Measurements from ENCODE around the gene IFITM10. TPM values are rescaled to one million over a fixed set of nuclear protein-coding genes. Genes with fewer than 3 reads are reported as not detected.
A peak's percentile ranks its signal among the peaks of the same experiment; 100 is the strongest.

Gene IFITM10
- total and polyA plus RNA-seq, 10 of the 15 experiments (the other 5 are each of a cell fraction or from before 2014, with no cell fraction given) = 0.04 to 0.27 TPM; not detected in 8

GRCh38 chr11:1694064-1694845 is 56.1 kb downstream of the IFITM10 start (continued):
- TF ChIP-seq IRF3 (IDR thresholded peaks at IDR 0.05) (no peak), KDM1A (IDR thresholded peaks at IDR 0.05; ENCODE audit: borderline replicate concordance) (no peak), MEF2B (IDR thresholded peaks at IDR 0.05; ENCODE audit: partially characterized antibody, poor library complexity, severe bottlenecking) (no peak), SREBF2 (IDR thresholded peaks at IDR 0.05; ENCODE audit: low read length) (no peak), SUZ12 (IDR thresholded peaks at IDR 0.05; ENCODE audit: unreplicated experiment) (no peak), CBFB (IDR thresholded peaks at IDR 0.05; ENCODE audit: low read depth) (no peak), RUNX3 (IDR thresholded peaks at IDR 0.05; ENCODE audit: low read length) (0 out of 2 replicates have a peak, but pooled peaks have one; percentile 22), PML (IDR thresholded peaks at IDR 0.05; ENCODE audit: low read length) (no peak), FOXM1 (IDR thresholded peaks at IDR 0.05; ENCODE audit: low read depth, low read length) (no peak), RAD51 (IDR thresholded peaks at IDR 0.05) (no peak), CBX5 (IDR thresholded peaks at IDR 0.05; ENCODE audit: low read depth) (no peak), POU2F2 (IDR thresholded peaks at IDR 0.05; ENCODE audit: borderline replicate concordance, low read depth, low read length) (no peak), USF1 (IDR thresholded peaks at IDR 0.05; ENCODE audit: borderline replicate concordance, extremely low read length, insufficient read depth, low read depth, low read length) (no peak)

All from GM12878 (cell line).